Sigmoid colon (tissue), 4 donors: ENCODE measurements around the gene GRIK4.

ENCODE experiments used
- POLR2A ChIP-seq, 2 donors: fragments of 450-650 bp; IDR thresholded peaks; one replicate each; pipeline ENCODE4 v1.6.1; 2016; ENCODE audit warnings: antibody characterized with exemption in 2 of 2, mild to moderate bottlenecking in 2 of 2, moderate library complexity in 2 of 2
- POLR2AphosphoS5 ChIP-seq, 4 donors: sonication (generic); formaldehyde crosslinking; IDR thresholded peaks; one replicate each; pipeline ENCODE4 v1.6.1; 2017; ENCODE audit warnings: antibody characterized with exemption in 4 of 4

- no peak for TF ChIP-seq POLR2A (IDR thresholded peaks at IDR 0.05)
- no peak for TF ChIP-seq POLR2AphosphoS5 (IDR thresholded peaks at IDR 0.05)
Measured at GRCh38 chr11:120919045-120919444, 407.5 kb downstream of the GRIK4 start.
